ENCODE measurements around the gene LYPD6B.

LYPD6B gene

GRCh38 chr2:149012545-149012944 is 26.0 kb upstream of the LYPD6B start:
- no peak for DNase-seq (ENCODE audit: low read depth)

DNA sequence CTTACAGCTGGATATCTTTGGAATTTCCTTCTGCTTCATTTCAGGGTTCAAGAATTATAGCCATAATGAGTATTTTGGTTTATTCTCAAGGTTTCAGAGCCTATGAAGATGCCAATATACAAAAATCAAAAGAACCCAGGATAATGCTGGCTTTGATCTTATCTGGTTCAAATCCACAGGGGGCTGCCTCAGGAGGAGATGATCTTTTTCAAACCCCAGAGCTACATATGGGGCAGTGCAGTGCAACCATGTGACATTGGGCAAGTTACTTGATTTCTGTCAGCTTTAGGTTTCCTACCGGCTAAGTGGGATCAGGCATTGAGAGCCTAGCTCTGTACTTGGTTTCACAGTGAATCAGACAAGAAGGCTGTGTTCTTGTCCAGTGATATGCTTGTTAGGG is 23.0 kb upstream of the LYPD6B start:
- DNase-seq (ENCODE audit: low read depth), result no peak

GRCh38 chr2:149015926-149016563 is 22.5 kb upstream of the LYPD6B start:
- no peak for DNase-seq (ENCODE audit: low read depth)

GRCh38 chr2:149017116-149017985 is 21.1 kb upstream of the LYPD6B start:
- DNase-seq (ENCODE audit: low read depth), result peak; percentile 49

DNA sequence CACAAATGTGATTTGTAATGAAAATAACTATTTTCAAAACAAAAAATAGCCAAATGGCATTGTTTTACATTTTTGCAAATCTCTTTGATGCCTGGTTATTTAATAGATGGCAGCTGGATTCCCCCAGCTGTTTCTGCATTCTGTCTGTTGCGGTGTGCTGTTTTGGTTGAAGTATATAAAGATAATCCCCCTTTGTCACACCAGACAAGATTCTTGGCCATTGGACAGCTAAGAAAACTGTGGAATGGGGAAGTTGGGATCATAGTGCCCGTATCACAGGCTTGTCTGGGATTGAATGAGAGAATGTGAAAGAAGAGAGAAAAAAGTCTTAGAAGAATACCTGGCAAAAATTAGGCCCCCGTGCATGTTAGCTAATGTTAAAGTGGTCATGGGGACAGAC is 19.5 kb upstream of the LYPD6B start:
- no peak for DNase-seq (ENCODE audit: low read depth)

DNA sequence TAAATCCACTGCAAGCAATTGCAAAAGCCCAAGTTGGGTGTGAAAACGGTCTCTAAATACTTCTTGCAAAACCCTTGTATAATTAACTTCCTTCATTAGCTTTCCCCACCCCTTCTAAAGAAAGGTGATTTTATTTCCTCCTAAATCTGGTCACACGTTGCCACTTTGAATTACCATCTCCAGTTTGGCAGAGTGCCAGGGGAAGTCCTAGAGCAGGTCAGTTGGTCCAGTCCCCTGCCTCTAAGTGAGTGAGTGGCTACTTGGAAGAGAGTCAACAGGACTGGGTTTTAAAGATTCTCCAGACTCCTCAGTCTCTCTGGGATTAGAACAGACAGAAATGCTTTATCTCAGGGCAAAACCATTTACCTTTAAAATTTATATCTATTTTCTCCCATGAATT is 18.7 kb upstream of the LYPD6B start:
- DNase-seq (ENCODE audit: low read depth), result no peak

DNA sequence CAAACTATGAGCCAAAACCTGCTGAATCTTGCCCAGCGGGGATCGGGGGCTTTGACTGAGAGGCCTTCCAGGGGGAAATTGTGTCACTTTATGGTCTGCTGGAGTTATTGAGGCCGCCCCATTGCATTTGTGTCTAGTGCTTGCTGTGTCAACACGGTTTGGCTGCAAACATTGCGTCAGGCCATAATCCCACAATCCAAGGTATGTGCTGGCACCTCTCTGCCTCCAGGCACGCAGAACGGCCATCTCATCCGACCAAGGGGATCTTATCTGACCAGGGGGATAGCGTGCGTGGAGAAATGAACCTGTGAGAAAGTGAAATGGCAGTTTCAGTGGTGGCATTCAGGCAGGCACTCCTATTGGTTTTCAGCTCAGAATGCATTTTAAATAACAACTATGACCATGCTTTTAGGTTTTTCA is 18.1 kb upstream of the LYPD6B start:
- no peak for DNase-seq (ENCODE audit: low read depth)

GRCh38 chr2:149021271-149021719 is 17.2 kb upstream of the LYPD6B start:
- DNase-seq (ENCODE audit: low read depth), result no peak

- DNase-seq (ENCODE audit: low read depth), result no peak
These were observed 16.7 kb upstream of the LYPD6B start for GRCh38 chr2:149021761-149022160.

GRCh38 chr2:149023091-149023490 is 15.4 kb upstream of the LYPD6B start:
- DNase-seq (ENCODE audit: low read depth), result no peak

DNA sequence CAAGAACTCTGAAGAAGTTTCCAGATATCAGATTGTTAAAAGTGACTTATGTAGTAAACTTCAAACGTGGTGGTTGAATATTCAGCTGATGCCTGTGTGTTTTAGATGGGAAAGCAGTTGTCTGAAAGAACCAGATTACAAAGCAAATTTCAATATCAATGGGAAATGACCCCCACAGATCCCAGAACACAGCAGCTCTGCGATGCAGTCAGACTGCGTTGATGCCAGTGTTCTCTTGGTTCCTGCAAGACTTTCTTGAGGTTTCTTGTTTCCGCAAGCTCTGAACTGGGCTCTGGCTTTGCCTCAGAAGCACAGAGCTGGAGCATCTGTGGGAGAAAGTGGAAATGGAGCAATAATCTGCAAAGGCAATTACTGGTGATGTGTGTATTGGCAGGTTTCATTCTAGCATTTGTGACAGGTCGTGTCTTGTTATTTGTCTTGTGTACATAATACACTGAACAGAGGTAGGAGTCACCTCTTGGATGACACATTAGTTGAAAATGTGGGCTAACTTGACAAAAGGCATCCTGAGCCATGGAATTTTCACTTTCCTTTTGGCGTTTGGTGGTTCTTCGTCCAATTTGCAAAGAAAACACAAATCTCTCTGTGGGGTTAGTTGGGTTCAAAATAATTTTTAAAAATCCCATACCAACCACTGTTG is 10.8 kb upstream of the LYPD6B start:
- no peak for DNase-seq (ENCODE audit: low read depth)

DNA sequence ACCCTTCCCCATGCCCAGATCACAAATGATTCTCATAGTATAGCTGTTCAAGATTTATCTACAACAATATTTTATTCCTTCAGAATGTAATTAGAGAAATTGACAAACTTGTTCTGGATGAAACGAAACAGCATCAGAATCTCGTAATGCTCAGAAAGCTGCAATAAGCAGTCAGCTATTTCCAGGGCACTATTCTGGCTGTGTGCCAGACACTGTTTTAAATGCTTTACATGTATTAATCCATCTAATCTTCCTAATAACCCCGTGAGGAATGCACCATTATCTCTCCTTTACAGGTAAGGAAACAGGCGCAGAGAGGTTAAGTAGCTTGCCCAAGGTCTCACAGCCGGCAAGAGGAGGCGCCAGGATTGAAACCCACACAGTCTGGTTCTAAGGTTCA is 10.1 kb upstream of the LYPD6B start:
- no peak for DNase-seq (ENCODE audit: low read depth)

DNA sequence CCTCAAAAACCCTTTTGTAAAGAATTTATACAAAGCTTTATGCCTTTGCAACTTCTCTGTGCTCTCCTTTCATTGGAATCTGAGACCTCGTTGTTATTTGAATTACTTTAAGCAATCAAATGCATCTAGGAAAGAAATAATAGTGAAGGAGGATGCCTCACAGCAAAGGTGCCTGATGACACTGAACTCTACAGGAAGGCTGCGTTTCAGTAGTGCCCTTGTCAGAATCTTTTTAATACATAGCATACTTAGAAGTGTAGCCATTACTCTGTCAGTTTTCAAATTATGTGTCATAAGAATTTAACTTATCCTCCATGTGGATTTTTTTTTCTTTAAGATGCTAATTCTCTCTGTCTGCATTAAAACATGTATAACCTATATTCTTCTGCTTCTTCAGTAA is 9.6 kb upstream of the LYPD6B start:
- no peak for DNase-seq (ENCODE audit: low read depth)

GRCh38 chr2:149029307-149029965 is 9.1 kb upstream of the LYPD6B start:
- DNase-seq (ENCODE audit: low read depth), result no peak

DNA sequence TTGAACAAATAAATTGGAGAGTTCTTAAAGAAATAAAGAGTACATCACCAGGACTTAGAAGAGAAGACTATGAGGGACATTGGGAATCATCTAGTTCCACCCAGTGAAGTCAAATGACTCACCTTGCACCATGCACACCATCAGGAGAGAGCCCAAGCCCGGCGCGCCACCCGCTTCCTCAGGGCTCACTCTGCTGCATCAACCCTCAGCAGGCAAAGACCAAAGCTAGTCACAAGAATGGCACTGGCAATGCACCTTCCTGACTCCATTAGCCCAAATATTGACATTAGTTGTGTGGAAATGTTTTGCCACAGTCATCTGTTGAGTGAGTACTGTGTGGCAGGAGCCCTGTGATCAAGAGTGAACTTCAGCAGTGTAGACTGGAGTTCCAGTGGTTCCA is 7.1 kb upstream of the LYPD6B start:
- no peak for DNase-seq (ENCODE audit: low read depth)

- no peak for DNase-seq (ENCODE audit: low read depth)
These were observed 4.8 kb upstream of the LYPD6B start for GRCh38 chr2:149033716-149034115.

DNA sequence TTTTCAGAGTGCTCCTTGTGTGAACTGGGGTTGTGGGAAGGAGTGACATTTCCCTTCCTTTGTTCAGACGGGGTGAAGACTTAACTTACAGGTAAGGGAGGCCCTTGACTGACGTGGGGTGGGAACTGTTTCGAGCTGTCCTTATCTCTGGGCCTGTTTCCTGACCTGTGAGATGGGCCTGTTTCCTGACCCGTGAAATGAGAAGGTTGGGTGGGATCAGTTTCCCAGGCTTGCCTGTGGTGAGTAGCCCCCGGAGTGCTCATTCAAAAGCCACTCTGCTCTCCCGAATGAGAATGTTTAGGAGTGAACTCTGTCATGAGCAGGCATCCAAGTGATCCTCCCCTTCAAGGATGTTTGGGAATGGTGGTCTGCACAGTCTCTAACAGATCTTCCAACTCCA is 4.1 kb upstream of the LYPD6B start:
- DNase-seq (ENCODE audit: low read depth), result no peak

DNA sequence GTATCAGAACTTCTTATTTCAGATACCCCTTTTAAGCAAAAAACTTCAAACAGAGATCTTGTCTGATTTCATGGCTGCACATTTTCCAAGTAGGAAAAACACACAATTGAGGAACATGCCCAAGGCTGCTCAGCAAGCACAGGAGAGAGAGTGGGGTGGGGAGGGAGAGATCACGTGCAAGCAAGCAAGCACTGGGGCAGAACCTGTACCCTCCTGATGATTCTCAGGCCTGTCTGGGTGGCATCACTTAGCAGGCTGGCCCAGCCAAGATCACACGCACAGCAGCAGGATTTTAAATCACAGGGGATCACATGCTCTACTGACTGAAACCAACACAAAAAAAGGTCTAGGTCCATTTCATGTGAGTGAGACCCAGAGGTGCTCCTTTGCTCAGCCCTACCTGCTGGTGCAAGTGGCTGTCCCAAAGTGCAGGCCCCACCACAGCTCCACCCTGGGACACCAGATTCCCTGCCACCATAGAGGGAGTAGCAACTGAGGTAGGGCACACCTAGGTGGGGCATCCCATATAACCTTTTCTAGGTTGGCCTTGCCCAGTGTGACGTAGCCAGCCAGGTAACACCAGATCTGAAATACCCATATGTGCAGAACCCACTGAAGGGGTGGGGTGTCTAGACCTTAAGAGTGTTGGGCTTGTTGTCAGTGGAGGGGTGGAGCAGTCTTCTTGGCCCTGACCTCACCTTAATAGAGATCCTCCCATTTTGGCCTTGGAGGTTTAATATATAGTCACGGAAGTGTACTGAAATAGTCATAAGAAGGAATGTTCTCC is 1.8 kb upstream of the LYPD6B start:
- DNase-seq (ENCODE audit: low read depth), result no peak

GRCh38 chr2:149037851-149038250 is 648 bp upstream of the LYPD6B start:
- no peak for DNase-seq (ENCODE audit: low read depth)

DNA sequence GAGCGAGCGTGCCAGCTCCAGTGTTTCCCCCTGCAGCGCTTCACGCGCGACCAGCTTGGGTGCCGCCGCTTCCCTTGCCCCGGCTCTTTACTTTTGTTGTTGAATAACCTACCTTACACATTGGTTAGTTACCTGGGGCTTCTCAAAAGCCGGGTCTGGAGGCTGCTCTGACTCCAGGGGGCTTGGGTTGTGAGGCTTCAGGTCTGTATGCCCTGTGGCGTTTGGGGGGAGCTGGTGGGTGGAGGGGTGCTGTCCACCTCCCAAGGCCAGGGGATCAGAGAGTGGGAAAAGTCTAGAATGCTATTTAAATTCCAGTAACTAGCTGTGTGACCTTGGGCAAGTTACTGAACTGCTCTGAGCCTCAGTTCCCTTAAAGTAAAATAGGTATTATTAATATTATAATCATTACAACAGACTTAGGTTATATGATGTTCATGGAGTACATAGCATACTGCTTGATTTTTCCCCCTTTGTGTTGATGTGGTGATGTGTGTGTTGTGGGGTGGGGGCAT is 770 bp downstream of the LYPD6B start:
- no peak for DNase-seq (ENCODE audit: low read depth)

DNA sequence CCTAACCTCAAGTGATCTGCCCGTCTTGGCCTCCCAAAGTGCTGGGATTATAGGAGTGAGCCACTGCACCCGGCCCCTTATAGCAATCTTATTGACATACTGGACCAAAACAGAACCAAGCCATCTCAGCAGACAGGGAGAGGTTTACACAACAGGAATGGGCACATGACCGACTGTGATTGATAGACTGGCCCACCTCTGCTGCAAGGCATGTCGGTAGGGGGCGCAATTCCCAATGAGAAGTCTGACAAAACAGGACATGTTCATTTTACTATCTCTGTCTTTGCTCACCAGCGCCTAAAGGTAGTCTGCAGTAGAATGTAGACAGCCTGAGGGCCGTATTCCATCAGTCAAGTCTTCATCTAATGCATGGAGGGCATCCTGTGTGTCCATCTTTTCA is 2.0 kb downstream of the LYPD6B start:
- peak; percentile 13 for DNase-seq (ENCODE audit: low read depth)

Data from activated T-helper 9 cell treated with anti-CD3 and anti-CD28 coated beads, Interleukin-2, amount 50 U/mL, for 16 hours (primary cell).